NCI-H524 (cell line): ENCODE results near the gene PKNOX2.

ENCODE experiments used
- DNase-seq, 2 experiments: peaks; one replicate each; lab custom pipeline; 2025; lab: John Stamatoyannopoulos, UW

The PKNOX2 gene

DNA sequence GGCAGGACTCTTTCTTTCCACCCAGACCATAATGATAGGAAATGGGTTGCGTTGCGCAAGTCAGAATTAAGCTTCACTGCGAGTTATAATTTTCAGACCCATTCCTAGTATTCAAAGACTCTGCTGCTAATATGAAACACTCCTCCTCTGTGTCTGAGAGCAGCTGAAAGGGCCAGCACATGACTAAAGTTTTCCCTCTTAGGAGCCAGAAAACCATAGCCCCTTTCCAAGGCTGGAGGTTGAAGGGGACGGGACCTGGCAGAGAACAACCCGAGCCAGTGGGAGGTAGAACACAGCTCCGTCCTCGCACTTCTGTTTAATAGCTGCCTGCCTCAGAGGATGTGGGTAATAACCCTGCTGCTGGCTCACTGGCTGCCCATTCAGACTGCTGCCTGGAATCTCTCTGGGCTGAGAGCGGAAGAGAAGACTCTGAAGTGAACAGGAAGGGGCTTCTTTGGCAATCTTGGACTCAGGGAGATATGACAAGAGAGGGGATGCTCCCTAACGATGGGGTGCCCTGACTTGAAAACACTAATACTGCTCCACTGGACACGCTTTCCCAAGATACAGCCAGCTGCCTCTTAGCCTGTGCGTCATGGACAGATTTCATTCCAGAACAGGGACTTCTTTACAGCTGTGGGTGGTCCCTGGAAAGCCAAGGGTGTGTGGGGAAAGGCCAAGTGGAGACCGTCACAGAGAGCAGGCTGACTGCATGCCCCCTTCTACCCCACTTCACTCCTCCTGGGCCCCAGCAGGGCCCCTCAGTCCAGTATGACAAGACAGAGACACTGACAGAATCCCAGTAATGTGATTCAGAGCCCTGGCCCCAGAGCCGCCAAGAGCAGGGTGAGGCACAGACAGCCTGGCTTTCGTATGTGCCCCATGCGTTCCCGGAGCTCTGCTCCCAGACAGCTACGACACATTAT, 174.6 kb downstream of the PKNOX2 start:
- DNase-seq = no peak

DNA sequence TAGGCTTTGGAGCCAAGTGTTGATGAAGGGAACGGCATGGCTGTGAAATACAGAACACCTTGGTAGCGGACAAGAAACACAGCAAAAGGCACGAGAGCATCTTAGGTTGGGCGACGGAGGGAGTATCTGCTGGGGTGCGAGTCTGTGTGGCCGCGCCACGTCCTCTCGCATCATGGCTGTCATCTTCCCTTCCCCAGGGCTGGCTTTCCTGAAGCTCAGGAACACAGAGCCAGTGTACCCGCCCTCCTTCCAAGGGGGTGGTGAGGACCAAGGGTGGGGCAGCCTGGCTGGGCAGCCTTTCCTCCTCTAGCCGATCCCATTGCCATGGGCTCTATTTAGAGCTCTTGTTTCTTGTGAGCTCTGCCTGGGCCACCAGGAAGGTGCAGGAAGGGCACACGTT, 177.1 kb downstream of the PKNOX2 start:
- no peak for DNase-seq

DNA sequence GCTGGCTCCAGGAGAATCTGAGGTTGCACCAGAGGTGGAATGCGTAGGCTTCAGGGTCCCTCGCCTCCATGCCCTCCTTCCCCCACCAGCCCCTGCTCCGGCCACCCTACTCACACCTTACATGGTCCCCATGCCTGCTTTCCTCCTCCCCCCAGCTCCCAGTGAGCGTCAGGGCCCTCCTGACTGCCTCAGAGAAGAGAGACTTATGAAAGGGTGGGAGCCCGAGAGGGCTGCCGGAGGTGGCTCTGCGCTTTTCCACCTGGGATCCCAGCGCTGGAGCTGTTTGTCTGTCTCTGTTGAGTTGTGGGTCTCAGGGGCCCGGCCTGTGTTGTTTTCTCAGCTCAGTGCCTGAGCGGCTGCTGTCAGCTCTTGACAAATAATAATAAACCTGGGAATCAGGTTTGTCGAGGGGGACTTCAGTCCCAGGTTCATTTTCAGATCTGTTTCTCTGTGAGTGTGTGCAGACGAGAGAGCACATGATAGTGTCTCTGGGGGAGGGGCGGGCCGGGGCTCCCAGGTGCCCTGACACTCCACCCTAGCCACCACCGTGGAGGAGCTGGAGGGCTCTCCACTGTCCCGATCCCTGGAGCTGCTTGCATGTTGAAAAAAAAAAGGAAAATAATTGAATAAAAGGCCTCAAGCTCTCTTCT, 177.9 kb downstream of the PKNOX2 start:
- DNase-seq = no peak

DNA sequence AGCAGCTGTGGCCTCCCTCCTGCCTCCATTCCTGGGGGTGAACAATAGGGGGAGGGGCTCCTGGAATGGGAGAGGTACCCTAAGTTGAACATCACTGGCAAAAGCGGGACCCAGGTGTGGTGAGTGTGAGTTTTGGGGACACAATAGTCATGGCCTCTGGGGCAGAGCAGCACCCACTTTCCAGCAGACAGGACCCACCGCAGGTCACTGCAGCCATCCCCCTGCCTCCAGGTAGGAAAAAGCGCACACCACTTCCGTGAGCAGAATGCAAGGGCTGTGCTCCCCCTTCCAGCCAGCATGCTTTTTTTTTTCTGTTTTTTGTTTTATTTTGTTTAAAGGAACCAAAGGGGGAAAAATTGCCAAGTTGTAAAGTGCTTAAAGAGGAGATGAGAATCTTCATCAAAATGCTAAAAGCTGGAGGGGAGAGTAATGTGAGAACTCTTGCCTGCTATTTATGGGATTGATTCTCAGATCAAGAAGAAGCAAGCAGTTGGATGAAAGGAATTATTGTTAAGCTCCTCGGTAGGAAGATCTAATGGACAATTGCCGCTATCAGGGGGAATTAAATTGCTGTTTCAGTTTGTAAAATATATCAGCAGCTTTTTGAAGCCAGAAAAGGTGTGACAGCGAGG, 178.7 kb downstream of the PKNOX2 start:
- DNase-seq = no peak

DNA sequence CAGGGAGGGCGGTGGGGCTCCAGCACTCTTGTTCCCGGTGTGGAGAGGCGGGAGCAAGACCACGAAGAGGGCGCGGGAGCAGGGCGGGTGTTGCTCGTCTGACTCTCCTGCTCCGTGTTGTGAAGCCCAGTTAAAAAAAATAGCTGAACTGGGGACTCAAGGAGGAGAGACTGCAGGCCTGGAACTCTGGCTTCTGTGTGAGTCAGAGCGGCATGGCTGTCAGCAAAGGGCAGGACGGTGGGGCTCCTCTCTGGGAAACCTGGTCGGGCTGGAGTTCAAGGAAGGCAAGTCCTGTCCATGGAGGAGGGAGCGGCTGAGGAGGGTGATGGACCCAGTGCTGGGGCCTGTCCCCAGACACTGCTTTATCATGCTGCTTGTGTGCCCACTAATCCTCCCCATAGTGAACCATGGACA, 179.2 kb downstream of the PKNOX2 start:
- no peak for DNase-seq

DNA sequence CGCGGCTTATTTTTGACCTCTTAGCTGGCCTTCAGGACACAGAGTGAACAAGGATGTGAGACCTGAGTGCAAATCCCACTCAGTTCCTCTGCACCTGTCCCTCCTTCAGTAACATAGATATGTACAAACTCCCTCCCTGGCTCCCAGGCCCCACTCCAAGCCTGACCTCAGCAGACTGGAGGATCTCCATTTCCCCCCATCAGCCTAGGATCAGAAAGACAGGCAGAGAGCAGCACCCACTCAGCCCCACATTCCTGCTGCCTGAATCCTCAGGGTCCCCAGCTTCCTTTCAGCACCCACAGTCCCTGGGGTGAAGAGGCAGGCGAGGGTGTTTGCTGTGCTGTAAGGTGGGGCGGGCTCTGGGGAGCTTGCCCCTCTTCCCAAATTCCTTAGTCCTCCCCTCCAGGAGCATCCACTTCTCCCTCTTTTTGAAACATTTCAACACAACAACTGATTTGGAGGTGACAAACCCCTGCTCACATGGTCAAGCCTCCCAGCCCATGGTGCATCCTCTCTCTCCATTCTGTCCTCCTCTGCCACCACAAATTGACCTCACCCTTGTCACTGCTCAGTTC, 180.4 kb downstream of the PKNOX2 start:
- no peak for DNase-seq

DNA sequence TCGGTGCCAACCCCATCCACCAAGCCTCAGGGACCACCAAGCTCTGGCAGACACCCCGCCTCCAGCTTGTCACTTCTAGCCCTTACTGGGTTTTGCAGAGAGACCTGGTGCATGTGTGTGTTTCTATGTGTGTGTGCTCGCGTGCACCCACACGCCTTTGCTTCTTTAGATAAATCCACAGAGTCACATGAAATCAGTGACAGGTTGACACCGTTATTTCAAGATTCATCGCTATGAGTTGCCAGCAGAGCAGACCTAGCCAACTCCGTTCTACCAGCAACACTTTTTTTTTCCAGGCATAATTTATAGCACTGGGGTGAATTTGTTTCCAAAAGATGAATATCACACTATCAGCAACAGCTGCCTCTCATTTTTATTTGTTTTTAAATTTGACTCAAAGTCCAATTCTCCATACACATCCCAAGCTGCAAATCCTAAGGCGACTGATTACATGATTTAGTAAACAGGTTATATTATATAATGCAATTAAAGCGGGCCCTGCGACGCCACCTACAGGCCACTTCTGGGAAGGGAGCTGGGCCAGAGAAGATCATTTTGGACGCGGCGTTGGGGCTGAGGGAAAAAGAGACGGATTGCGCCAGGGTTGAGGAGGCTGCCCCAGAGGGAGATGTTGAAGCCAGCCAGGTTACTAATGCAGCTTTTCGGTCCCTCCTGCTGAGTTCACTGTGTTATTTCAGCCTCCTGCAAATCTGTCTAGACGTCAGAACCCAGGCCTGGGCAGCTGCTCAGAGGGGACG, 181.0 kb downstream of the PKNOX2 start:
- peak; percentile 8 to 53 for DNase-seq

DNA sequence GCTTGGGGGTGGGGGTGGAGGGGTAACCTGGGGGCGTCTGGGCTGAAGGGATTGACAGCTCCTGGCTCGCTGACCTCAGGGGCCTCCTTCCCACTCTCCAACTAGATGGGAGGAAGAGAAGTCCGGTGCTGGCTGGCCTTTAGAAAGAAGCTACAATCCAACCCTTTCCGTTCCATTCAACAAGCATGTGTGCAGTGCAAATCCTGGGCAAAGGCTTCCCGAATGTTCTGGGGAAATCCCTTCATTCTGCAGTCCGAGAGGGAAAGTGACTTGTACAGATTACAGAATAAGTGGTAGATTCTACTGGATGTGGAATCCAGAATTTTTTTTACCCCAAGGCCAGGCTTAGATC, 181.6 kb downstream of the PKNOX2 start:
- no peak for DNase-seq

DNA sequence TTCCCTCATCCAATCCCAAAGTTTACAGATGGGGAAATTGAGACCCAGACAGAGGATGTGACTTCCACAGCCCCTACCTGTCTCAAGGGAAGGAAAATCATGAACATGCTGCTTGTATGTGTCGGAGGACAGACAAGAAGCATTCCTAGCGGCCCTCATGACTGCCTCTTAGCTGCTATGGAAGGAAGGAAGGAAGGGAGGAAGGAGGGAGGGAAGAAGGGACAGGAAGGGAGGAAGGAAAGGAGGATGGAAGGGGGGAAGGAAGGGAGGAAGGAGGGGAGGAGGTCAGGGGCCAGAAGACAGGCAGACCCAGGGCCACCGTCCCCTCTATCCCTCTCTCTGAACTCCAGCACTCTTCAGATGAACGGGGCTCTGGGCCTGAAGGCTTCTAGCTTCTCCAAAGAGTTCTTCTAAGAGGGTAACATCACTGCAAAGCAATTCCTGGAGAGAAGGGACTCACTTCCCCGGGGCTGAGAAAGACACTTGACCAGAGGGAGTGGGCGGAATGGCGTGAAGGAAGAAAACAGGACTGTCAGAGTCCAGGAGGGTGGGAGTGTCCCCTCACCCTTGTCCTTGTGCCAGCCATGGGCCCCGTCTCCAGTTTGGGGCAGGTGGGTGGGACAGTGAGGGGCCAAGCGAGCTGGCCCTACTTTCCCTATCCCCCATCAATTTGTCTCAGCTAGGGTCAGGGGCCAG, 182.2 kb downstream of the PKNOX2 start:
- no peak for DNase-seq

DNA sequence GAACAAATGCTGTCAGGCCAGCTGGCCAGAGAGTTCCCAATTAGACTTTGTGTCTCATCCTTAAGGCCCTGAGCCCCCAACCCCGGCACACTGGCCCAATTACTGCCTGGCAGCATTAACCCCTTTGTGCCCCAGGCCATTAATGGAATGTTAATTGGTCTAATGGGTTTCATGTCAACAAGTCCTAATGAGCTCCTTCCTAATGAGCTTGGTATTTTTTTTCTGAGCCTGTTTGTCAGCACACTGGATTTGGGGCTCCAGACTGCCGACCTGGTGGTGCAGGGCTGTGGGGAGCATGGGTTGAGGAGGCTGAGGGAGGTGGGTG, 182.7 kb downstream of the PKNOX2 start:
- no peak for DNase-seq

DNA sequence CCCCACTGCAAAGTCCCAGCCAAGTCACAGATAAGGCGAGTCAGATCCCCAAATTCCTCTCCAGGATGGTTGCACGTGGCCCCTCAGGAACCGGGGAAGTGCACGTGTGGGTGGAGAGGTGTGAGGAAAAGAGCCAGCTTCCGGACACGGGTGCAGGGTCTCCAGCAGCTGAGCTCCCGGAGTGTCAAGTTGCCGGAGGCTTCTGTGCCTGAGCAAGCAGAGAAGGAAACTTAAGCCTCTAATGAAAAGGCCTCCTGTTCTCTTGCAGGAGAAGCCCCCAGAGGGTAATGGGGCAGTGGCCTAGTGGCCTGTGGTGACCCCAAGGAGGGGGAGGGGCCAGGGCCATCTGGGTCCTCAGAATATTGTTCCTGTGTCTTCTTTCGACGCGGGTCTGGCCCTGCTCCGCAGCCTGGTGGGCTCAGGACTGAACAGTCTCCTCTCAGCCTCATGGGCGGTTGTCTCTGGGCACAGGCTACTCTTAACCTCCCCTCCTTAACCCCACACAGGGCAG, 183.6 kb downstream of the PKNOX2 start:
- DNase-seq = peak in 1 of 2 experiments; percentile 8

DNA sequence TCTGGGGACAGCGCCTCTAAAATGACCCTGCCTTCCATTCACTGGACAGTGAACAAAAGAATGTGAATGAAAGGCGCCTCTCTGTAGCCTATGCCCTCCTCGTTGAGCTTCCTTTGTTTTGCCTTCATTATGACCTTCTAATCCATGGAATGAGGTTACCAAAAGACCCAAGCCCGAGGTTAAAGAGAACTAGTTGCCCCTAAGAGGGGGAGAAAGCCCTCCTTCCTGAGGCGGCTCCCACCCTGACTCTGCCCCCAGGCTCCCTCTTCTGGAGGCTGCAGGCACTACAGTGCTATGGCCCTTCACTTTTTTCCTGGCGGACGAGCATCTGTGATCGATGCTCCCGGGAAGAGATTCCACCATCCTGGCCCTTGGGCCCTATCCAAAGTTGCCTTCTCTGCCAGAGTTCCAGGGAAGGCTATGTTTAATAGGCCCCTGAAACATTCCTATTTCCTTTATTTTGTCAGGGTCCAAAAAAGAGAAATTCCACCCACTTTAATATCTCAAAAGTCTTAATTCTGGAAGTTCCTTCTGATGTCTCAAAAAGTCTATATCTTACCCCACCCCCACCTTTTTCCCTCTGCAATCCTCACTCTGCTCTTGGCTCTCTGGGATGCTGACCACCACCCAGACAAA, 184.2 kb downstream of the PKNOX2 start:
- DNase-seq = peak; percentile 19 to 48

DNA sequence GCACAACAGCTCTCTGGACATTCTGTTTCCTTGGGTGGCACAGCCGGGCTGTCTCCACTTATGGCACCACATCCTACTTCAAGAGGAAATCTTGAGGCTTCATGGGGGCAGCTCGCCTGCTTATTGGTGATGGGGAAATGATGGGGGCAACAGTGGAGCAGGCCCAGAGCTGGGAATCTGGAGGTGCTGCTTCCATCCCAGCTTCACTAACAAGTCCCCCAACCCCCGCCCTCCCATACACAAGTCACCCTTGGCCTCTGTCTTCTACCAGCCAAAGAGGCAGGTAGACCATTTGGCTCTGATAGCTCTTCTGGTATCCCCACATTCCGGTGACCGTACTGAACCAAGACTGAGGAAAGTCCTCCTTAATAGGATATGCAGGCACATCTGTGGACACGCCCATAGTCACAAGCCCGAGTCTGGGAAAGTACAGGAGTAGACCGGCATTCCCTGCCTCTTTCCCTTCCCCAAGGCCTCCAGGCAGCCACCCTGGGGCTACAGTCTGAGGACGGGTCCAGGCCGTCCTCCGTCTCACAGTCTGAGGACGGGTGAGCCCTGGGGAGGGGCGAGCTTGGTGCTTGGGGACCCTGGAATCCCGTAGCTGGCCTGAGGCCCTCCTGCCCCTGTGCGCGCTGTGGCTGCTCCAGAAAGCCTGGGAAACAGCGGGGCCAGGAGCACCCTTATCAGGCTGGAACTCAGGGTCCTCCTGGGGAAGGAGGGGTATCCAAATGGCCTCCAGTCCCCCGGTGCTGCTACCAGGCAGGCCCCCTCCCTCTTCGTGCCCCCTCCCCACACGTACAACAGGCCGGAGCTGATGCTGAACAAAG, 185.9 kb downstream of the PKNOX2 start:
- no peak for DNase-seq

DNA sequence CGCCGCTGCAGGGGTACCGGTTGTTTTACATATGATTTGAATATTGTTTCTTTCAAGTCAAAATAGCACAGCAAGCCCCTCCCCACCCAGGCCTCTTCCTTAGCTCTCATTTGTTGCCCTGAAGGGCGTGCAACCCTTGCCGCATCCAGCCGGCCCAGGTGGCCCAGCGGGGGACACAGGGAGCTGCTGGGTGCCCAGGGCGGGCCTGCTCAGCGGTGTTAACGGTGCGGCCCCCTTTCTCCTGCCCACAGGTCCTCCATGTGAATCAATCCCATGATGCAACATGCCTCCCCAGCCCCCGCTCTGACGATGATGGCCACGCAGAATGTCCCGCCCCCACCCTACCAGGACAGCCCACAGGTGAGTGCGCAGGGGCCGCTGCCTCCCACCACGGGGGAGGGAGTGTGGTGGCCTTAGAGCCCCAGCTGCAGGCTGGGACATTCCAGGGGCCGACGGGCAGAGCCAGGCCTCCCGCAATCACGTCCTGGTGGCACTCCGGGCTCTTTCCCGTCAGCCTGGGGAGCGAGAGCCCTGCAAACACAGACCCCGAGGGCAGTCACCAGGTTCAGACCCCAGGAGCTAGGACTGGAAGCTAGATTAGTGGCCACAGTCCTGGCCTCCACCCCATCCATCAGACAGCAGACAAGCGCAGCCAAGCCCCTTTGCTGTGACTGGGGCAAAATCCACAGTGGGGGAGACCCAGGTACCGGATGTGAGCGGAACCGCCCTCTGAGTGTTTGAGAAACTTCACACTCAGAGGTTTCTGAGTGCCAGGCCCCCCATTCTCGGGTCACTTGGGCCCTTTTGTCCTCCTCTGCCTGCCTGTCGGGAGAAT, 186.7 kb downstream of the PKNOX2 start:
- no peak for DNase-seq

DNA sequence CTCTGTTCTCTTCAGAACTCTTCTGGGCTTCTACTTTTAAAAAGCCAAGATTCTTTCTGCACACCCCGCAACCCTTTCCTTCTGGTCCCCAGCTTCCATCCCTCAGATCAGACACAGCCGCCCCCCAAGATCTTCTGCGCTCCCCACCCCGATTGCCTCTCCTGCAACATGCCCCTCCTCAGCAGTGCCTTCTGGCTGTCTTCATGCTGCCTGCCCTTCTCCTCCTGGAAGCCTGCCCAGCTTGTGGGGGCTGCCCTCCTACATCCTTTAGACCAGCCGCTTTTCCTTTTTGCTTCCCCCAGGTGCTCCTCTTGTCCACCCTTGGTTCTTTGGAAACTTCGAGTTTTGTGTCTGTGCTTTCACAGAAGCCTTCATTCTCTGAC, 187.3 kb downstream of the PKNOX2 start:
- DNase-seq = no peak

DNA sequence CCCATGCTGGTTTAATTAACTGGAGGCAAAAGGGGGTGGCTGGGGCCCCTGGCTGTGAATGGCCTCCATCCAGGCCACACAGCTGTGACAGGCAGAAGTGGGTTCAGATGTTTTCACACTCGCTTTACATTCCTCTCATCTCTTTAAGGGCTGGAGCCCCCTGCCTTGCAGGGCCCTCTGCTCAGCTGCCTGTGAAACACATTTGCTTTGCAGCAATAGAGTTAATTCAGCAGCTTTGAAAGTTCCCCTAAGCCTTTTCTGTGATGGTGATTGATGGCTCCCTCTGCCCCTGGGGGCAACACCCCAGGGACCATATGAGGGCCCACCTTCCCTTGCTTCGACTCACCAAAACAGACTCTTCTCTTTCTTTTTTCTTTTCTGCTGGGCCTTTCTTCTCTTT, 192.2 kb downstream of the PKNOX2 start:
- no peak for DNase-seq

DNA sequence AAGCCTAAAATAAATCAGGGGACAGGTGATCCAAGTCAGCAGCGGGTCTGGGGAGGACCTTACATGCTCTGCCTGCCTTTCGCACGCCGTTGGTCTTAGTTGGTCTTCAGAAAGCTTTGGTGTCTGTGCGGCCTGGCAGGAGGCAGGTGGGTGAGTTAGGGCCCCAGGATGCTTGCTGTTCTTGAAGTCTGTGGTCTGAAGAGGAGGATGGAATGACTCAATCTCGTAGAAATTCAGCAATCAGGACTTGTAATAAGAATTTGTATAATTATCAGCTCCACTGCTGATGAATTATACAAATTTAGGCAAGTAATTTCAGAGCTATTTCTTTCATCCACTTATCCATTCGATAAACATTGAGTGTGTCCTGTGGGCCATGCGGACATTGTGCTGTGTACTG, 193.0 kb downstream of the PKNOX2 start:
- DNase-seq = no peak

DNA sequence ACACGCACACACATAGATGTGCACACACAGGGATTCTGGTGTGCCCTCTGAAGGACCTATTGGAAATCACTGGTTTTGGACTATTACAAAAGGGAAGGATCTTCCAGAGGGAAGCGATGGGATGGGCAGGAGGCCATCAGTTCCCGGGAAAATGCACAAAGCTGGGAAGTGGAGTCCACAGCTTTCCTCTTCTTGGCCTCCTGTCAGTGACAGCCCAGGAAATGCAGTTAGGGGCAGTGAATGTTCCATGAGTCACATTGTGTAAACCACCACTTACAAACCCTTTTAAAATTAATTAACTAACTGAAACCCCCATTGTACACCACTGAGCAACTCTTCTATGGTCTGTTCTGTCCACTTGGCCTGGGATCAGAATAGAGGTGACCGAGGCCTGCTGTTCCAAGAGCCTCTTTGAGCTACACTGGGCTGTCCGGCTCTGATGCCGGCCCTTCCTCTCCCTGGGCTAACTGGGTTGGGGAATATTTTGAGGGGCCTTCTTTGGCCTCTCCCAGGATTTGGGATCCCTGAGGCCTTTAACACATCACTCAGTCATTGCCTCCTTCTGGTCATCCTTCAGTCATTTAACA, 193.8 kb downstream of the PKNOX2 start:
- no peak for DNase-seq

DNA sequence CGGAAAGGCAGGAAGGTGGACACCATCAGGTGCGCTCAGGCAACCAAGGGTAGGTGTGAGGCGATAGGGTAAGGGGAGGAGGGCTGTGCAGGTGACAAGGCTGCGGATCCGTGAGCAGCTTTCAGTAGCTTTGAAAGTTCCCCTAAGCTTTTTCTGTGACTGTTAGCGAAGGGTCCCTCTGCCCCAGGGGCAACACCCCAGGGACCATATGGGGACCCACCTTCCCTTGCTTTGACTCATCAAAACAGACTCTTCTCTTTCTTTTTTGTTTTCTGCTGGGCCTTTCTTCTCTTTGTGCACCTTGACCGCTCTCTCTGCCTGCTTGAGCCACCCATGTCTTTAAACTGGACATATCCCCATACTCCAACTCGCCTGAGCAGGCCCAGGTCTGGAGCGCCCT, 194.6 kb downstream of the PKNOX2 start:
- no peak for DNase-seq
